CD14-positive monocyte (primary cell): ENCODE results near the gene CCDC121. TPM values are rescaled to one million over a fixed set of nuclear protein-coding genes. Genes with fewer than 3 reads are reported as not detected.

Experiments
- DNase-seq, 3 donors: peaks; one replicate each; pipeline ENCODE4 v3.0.0-alpha.2; 2011 to 2022
- H2AFZ ChIP-seq: 2 replicates; pipeline ENCODE4 v1.6.0; 2012; ENCODE audit warnings: mild to moderate bottlenecking, low read depth, low read length, inconsistent platforms; ENCODE audit not compliant: insufficient read depth, poor library complexity, severe bottlenecking
- H3K27ac ChIP-seq, 2 donors: 1 replicate in 1 of 2; 2 replicates in 1 of 2; pipeline ENCODE4 v1.5.1; 2012 to 2013; ENCODE audit warnings: low read length in 2 of 2, control low read depth in 1 of 2, inconsistent platforms in 1 of 2, low read depth in 1 of 2, mild to moderate bottlenecking in 1 of 2
- H3K27me3 ChIP-seq, 2 donors: one replicate each; pipeline versions ENCODE4 v1.6.0 to v1.6.1; 2011 to 2013; ENCODE audit warnings: low read length in 2 of 2; ENCODE audit not compliant: control insufficient read depth in 2 of 2, insufficient read depth in 2 of 2
- H3K36me3 ChIP-seq, 2 donors: replicated peaks in 1 of 2; 1 replicate in 1 of 2; 2 replicates in 1 of 2; pipeline versions ENCODE4 v1.5.1 to v1.6.1; 2012 to 2013; ENCODE audit warnings: low read length in 2 of 2, control low read depth in 1 of 2, inconsistent platforms in 1 of 2, mild to moderate bottlenecking in 1 of 2; ENCODE audit not compliant: insufficient read depth in 2 of 2, control insufficient read depth in 1 of 2
- H3K4me1 ChIP-seq, 2 donors: 1 replicate in 1 of 2; 2 replicates in 1 of 2; pipeline versions ENCODE4 v1.5.1 to v1.6.1; 2012 to 2013; ENCODE audit warnings: low read length in 2 of 2, control low read depth in 1 of 2, inconsistent platforms in 1 of 2, mild to moderate bottlenecking in 1 of 2, moderate library complexity in 1 of 2; ENCODE audit not compliant: insufficient read depth in 2 of 2, control insufficient read depth in 1 of 2
- H3K4me2 ChIP-seq: replicated peaks from 2 replicates; pipeline ENCODE3; 2012; ENCODE audit warnings: low read length, moderate library complexity, mild to moderate bottlenecking; ENCODE audit not compliant: poor library complexity, severe bottlenecking; ENCODE audit errors: extremely low read depth
- H3K4me3 ChIP-seq, 3 experiments: fragments of 200-600 bp in 1 of 3; sonication (generic) in 1 of 3; replicated peaks in 1 of 3; 1 replicate in 2 of 3; 2 replicates in 1 of 3; pipeline ENCODE4 v1.5.1; 2011 to 2013; ENCODE audit warnings: low read length in 3 of 3, mild to moderate bottlenecking in 3 of 3, control low read depth in 2 of 3, low read depth in 2 of 3, inconsistent platforms in 1 of 3, moderate library complexity in 1 of 3
- H3K79me2 ChIP-seq: 2 replicates; pipeline ENCODE4 v1.6.0; 2012; ENCODE audit warnings: mild to moderate bottlenecking, control low read depth, inconsistent platforms, low read length, moderate library complexity; ENCODE audit not compliant: insufficient read depth
- H3K9ac ChIP-seq: 2 replicates; pipeline ENCODE4 v1.6.0; 2017; ENCODE audit warnings: low read length, mild to moderate bottlenecking; ENCODE audit not compliant: insufficient read depth, poor library complexity, severe bottlenecking
- H3K9me3 ChIP-seq, 2 donors: replicated peaks in 1 of 2; 1 replicate in 1 of 2; 2 replicates in 1 of 2; pipeline versions ENCODE4 v1.5.1 to v1.6.1; 2012 to 2013; ENCODE audit warnings: low read length in 2 of 2, control low read depth in 1 of 2; ENCODE audit not compliant: control insufficient read depth in 1 of 2, insufficient read depth in 1 of 2
- H4K20me1 ChIP-seq: 2 replicates; pipeline ENCODE4 v1.6.0; 2012; ENCODE audit warnings: mild to moderate bottlenecking, low read length, control low read depth, moderate library complexity; ENCODE audit not compliant: insufficient read depth
- H3K27ac Mint-ChIP-seq, 7 donors: one replicate each; pipeline ENCODE4 v1.8.0; 2020; ENCODE audit warnings: mild to moderate bottlenecking in 7 of 7, mixed read lengths in 7 of 7, moderate library complexity in 6 of 7, inconsistent platforms in 2 of 7
- H3K27me3 Mint-ChIP-seq, 3 donors: one replicate each; pipeline ENCODE4 v1.8.0; 2021 to 2022; ENCODE audit warnings: low read depth in 3 of 3, mild to moderate bottlenecking in 3 of 3, mixed read lengths in 3 of 3, moderate library complexity in 3 of 3, inconsistent platforms in 1 of 3
- H3K36me3 Mint-ChIP-seq, 2 donors: one replicate each; pipeline ENCODE4 v1.8.0; 2020; ENCODE audit warnings: mixed read lengths in 2 of 2, inconsistent platforms in 1 of 2, mild to moderate bottlenecking in 1 of 2
- H3K4me1 Mint-ChIP-seq: one replicate; pipeline ENCODE4 v1.8.0; 2020; ENCODE audit warnings: mild to moderate bottlenecking, mixed read lengths
- H3K4me3 Mint-ChIP-seq, 2 donors: one replicate each; pipeline ENCODE4 v1.8.0; 2020; ENCODE audit warnings: mild to moderate bottlenecking in 2 of 2, mixed read lengths in 2 of 2, moderate library complexity in 1 of 2
- H3K9me3 Mint-ChIP-seq, 7 donors: one replicate each; pipeline ENCODE4 v1.8.0; 2020 to 2022; ENCODE audit warnings: mixed read lengths in 7 of 7, mild to moderate bottlenecking in 6 of 7, moderate library complexity in 6 of 7, inconsistent platforms in 2 of 7
- CTCF ChIP-seq: fragments of 200-600 bp; IDR thresholded peaks from one replicate; pipeline ENCODE4 v1.8.0; 2022; ENCODE audit warnings: antibody characterized with exemption, mild to moderate bottlenecking
- intact Hi-C, 2 donors: fragments of 100-400 bp; cut with micrococcal nuclease; formaldehyde crosslinking; loops; one replicate each; pipeline versions ENCODE4 v1.15.0 to v1.15.1; 2023
- polyA plus RNA-seq, 3 donors: library from polyadenylated mRNA; depleted of rRNA in 1 of 3; unstranded in 2 of 3; stranded (reverse) in 1 of 3; fragments of 300-500 nt in 2 of 3; fragments of >200 nt in 1 of 3; fragmentation: Illumina TruSeq in 2 of 3; gene quantifications; 1 replicate in 2 of 3; 2 replicates in 1 of 3; pipeline ENCODE4 v1.2.3, GENCODE V29; 2012 to 2021

Gene CCDC121
- polyA plus RNA-seq, 3 donors: 0.22 to 0.61 (median 0.53) TPM

DNA sequence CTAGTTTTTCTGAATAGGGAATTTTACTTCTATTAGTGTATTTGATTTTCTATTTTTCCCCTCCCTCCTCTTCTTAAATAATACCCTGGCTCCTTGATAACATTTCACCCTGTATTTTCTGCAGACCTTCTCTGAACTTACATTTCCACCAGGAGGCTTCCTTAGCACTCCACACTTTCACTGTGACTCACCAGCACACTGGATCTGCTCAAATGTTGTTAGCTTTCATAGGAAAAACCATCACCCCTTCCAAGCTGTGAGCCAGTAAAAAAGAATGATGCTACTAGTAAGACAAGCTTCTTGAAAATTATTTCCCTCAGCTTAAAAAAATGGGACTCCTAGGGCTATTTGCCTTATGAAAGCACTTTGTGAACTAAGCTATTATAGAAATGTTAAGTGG is 18.5 kb upstream of the CCDC121 start:
- DNase-seq: no peak
- no peaks in the 10 kb centered on the region for H3K79me2 ChIP-seq
- no peaks in the 10 kb centered on the region for H3K4me1 Mint-ChIP-seq
- H3K9me3 Mint-ChIP-seq: no peaks in the 10 kb centered on the region
- H3K27ac Mint-ChIP-seq: no peak overlapping the region
- no peaks in the 10 kb centered on the region for H4K20me1 ChIP-seq
- no peak overlapping the region for H3K9ac ChIP-seq
- H3K4me2 ChIP-seq: no peak overlapping the region
- no peak for TF ChIP-seq CTCF
- no peak overlapping the region for H2AFZ ChIP-seq
- intact Hi-C loops: no loop called here
- H3K27me3 Mint-ChIP-seq: no peaks in the 10 kb centered on the region
- H3K4me3 Mint-ChIP-seq: no peak overlapping the region
- no peaks in the 10 kb centered on the region for H3K4me1 ChIP-seq
- H3K4me3 ChIP-seq: no peak overlapping the region
- peaks cover 79 to 95% of the 10 kb centered on the region in 2 donors for H3K36me3 ChIP-seq
- H3K27me3 ChIP-seq: no peaks in the 10 kb centered on the region
- peaks cover 67 to 89% of the 10 kb centered on the region in 2 donors for H3K36me3 Mint-ChIP-seq
- no peaks in the 10 kb centered on the region for H3K9me3 ChIP-seq
- no peak overlapping the region for H3K27ac ChIP-seq

GRCh38 chr2:27645197-27645596 is 16.4 kb upstream of the CCDC121 start:
- TF ChIP-seq CTCF: no peak
- Histone ChIP-seq H3K4me3 (no peak overlapping the region), H4K20me1 (no peaks in the 10 kb centered on the region), H3K9me3 (no peaks in the 10 kb centered on the region), H3K27me3 (no peaks in the 10 kb centered on the region), H3K79me2 (no peaks in the 10 kb centered on the region), H2AFZ (no peak overlapping the region), H3K27ac (no peak overlapping the region), H3K4me2 (no peak overlapping the region), H3K9ac (no peak overlapping the region), H3K4me1 (no peaks in the 10 kb centered on the region), H3K36me3 (peaks cover 80 to 96% of the 10 kb centered on the region in 2 donors)
- H3K4me1 Mint-ChIP-seq: no peaks in the 10 kb centered on the region
- no peak for DNase-seq
- H3K4me3 Mint-ChIP-seq: no peak overlapping the region
- H3K27me3 Mint-ChIP-seq: no peaks in the 10 kb centered on the region
- intact Hi-C loops: no loop called here
- no peak overlapping the region for H3K27ac Mint-ChIP-seq
- peaks cover 72 to 93% of the 10 kb centered on the region in 2 donors for H3K36me3 Mint-ChIP-seq
- no peaks in the 10 kb centered on the region for H3K9me3 Mint-ChIP-seq
